Activated naive CD8-positive, alpha-beta T cell treated with anti-CD3 and anti-CD28 coated beads, Interleukin-2, amount 10 ng/mL, durations not matched to agents 7 days and 5 days (primary cell): ENCODE data around the gene FGF18. TPM values are rescaled to one million over a fixed set of nuclear protein-coding genes. Genes with fewer than 3 reads are reported as not detected.

Experiments used
- ATAC-seq: fragments of 150-1000 bp; cut with Tn5 transposase; one replicate; pipeline ENCODE4 v1.10.0; 2021; ENCODE audit warnings: low read depth, moderate library complexity
- POLR2A ChIA-PET: fragments of 350-600 bp; sonication (Branson Sonifier 250); formaldehyde crosslinking; loops from one replicate; lab custom pipeline; 2021; ENCODE audit warnings: antibody characterized with exemption; lab: Charles Lee
- DNase-seq: peaks from one replicate; pipeline ENCODE4 v3.0.0; 2021
- H3K27ac Mint-ChIP-seq: one replicate; pipeline ENCODE4 v1.8.0; 2022; ENCODE audit warnings: mild to moderate bottlenecking, mixed read lengths
- H3K27me3 Mint-ChIP-seq: one replicate; pipeline ENCODE4 v1.8.0; 2022; ENCODE audit warnings: mild to moderate bottlenecking, moderate library complexity, mixed read lengths
- H3K36me3 Mint-ChIP-seq: one replicate; pipeline ENCODE4 v1.8.0; 2021; ENCODE audit warnings: mild to moderate bottlenecking, mixed read lengths
- H3K4me1 Mint-ChIP-seq: one replicate; pipeline ENCODE4 v1.8.0; 2021; ENCODE audit warnings: mixed read lengths
- H3K4me3 Mint-ChIP-seq: one replicate; pipeline ENCODE4 v1.8.0; 2022; ENCODE audit warnings: mild to moderate bottlenecking, moderate library complexity, mixed read lengths
- H3K9me3 Mint-ChIP-seq: one replicate; pipeline ENCODE4 v1.8.0; 2021; ENCODE audit warnings: mixed read lengths
- total RNA-seq, 2 experiments: library from RNA; stranded (reverse); gene quantifications; one replicate each; pipeline ENCODE4 v1.2.3, GENCODE V29; 2021

The FGF18 gene
- total RNA-seq, 2 experiments from 2014 or later, result 0.25 TPM; not detected in 1

- H3K27me3 Mint-ChIP-seq, result peaks cover 20% of the 10 kb centered on the region
- H3K4me1 Mint-ChIP-seq, result peaks cover 4% of the 10 kb centered on the region
- no peak overlapping the region for H3K27ac Mint-ChIP-seq
- no peaks in the 10 kb centered on the region for H3K9me3 Mint-ChIP-seq
- DNase-seq (peak; percentile 23), ATAC-seq (no peak)
- POLR2A ChIA-PET, result no interaction called here
- H3K36me3 Mint-ChIP-seq, result no peaks in the 10 kb centered on the region
- no peak overlapping the region for H3K4me3 Mint-ChIP-seq
These were observed 2.1 kb downstream of the FGF18 start for GRCh38 chr5:171421331-171422262.

GRCh38 chr5:171422495-171422894 is 3.0 kb downstream of the FGF18 start:
- no peak overlapping the region for H3K27ac Mint-ChIP-seq
- peaks cover 20% of the 10 kb centered on the region for H3K27me3 Mint-ChIP-seq
- POLR2A ChIA-PET, result no interaction called here
- DNase-seq (peak; percentile 16), ATAC-seq (no peak)
- no peaks in the 10 kb centered on the region for H3K9me3 Mint-ChIP-seq
- H3K4me1 Mint-ChIP-seq, result peaks cover 4% of the 10 kb centered on the region
- H3K4me3 Mint-ChIP-seq, result no peak overlapping the region
- no peaks in the 10 kb centered on the region for H3K36me3 Mint-ChIP-seq

- DNase-seq (peak; percentile 22), ATAC-seq (no peak)
- H3K4me3 Mint-ChIP-seq, result no peak overlapping the region
- peaks cover 4% of the 10 kb centered on the region for H3K4me1 Mint-ChIP-seq
- H3K9me3 Mint-ChIP-seq, result no peaks in the 10 kb centered on the region
- no peaks in the 10 kb centered on the region for H3K36me3 Mint-ChIP-seq
- POLR2A ChIA-PET, result no interaction called here
- peaks cover 20% of the 10 kb centered on the region for H3K27me3 Mint-ChIP-seq
- no peak overlapping the region for H3K27ac Mint-ChIP-seq
These were observed 3.6 kb downstream of the FGF18 start for GRCh38 chr5:171422902-171423663.

- no peak for ATAC-seq
- Mint-ChIP-seq H3K9me3 (no peaks in the 10 kb centered on the region), H3K4me3 (no peak overlapping the region), H3K27ac (no peak overlapping the region), H3K27me3 (peaks cover 20% of the 10 kb centered on the region), H3K36me3 (no peaks in the 10 kb centered on the region), H3K4me1 (peaks cover 4% of the 10 kb centered on the region)
- POLR2A ChIA-PET, result no interaction called here
- peak; percentile 19 for DNase-seq
These were observed 5.3 kb downstream of the FGF18 start for GRCh38 chr5:171424726-171425125.

GRCh38 chr5:171425596-171426244 is 6.3 kb downstream of the FGF18 start:
- H3K4me3 Mint-ChIP-seq, result no peak overlapping the region
- H3K9me3 Mint-ChIP-seq, result no peaks in the 10 kb centered on the region
- peaks cover 16% of the 10 kb centered on the region for H3K27me3 Mint-ChIP-seq
- peak; percentile 14 for DNase-seq
- ATAC-seq, result no peak
- H3K4me1 Mint-ChIP-seq, result peaks cover 3% of the 10 kb centered on the region
- H3K36me3 Mint-ChIP-seq, result no peaks in the 10 kb centered on the region
- POLR2A ChIA-PET, result interaction anchor here (0.5 kb wide), 1 partner anchor 889 kb away, joined by 4 read pairs; no protein-coding TSS in a partner anchor
- H3K27ac Mint-ChIP-seq, result no peak overlapping the region

GRCh38 chr5:171426266-171426665 is 6.8 kb downstream of the FGF18 start:
- H3K27ac Mint-ChIP-seq, result no peak overlapping the region
- H3K36me3 Mint-ChIP-seq, result no peaks in the 10 kb centered on the region
- POLR2A ChIA-PET, result interaction anchor here (0.5 kb wide), 1 partner anchor 888 kb away, joined by 4 read pairs; no protein-coding TSS in a partner anchor
- ATAC-seq, result no peak
- H3K9me3 Mint-ChIP-seq, result no peaks in the 10 kb centered on the region
- peaks cover 10% of the 10 kb centered on the region for H3K27me3 Mint-ChIP-seq
- peak; percentile 16 for DNase-seq
- H3K4me1 Mint-ChIP-seq, result no peaks in the 10 kb centered on the region
- no peak overlapping the region for H3K4me3 Mint-ChIP-seq

- POLR2A ChIA-PET, result no interaction called here
- no peak for DNase-seq
- no peak for ATAC-seq
- Mint-ChIP-seq H3K9me3 (no peaks in the 10 kb centered on the region), H3K4me1 (no peaks in the 10 kb centered on the region), H3K27ac (no peak overlapping the region), H3K4me3 (no peak overlapping the region), H3K36me3 (no peaks in the 10 kb centered on the region), H3K27me3 (peaks cover 6% of the 10 kb centered on the region)
These were observed 7.2 kb downstream of the FGF18 start for GRCh38 chr5:171426680-171427079.

GRCh38 chr5:171427318-171428167 is 8.1 kb downstream of the FGF18 start:
- POLR2A ChIA-PET, result interaction anchor here (0.5 kb wide), 1 partner anchor 14 kb away, joined by 4 read pairs; no protein-coding TSS in a partner anchor
- Mint-ChIP-seq H3K36me3 (no peaks in the 10 kb centered on the region), H3K27ac (no peak overlapping the region), H3K4me3 (no peak overlapping the region), H3K9me3 (no peaks in the 10 kb centered on the region), H3K4me1 (no peaks in the 10 kb centered on the region), H3K27me3 (no peaks in the 10 kb centered on the region)
- DNase-seq (peak; percentile 10), ATAC-seq (no peak)

GRCh38 chr5:171428168-171428696 is 8.8 kb downstream of the FGF18 start:
- no peaks in the 10 kb centered on the region for H3K9me3 Mint-ChIP-seq
- H3K4me3 Mint-ChIP-seq, result no peak overlapping the region
- ATAC-seq (no peak), DNase-seq (peak; percentile 15)
- no peaks in the 10 kb centered on the region for H3K27me3 Mint-ChIP-seq
- no peak overlapping the region for H3K27ac Mint-ChIP-seq
- H3K36me3 Mint-ChIP-seq, result no peaks in the 10 kb centered on the region
- POLR2A ChIA-PET, result interaction anchor here (0.5 kb wide), 1 partner anchor 15 kb away, joined by 4 read pairs; no protein-coding TSS in a partner anchor
- peaks cover under 1% of the 10 kb centered on the region for H3K4me1 Mint-ChIP-seq

GRCh38 chr5:171428809-171429542 is 9.5 kb downstream of the FGF18 start:
- H3K4me3 Mint-ChIP-seq, result no peak overlapping the region
- no peaks in the 10 kb centered on the region for H3K9me3 Mint-ChIP-seq
- DNase-seq, result peak; percentile 12
- H3K27ac Mint-ChIP-seq, result no peak overlapping the region
- ATAC-seq, result no peak
- H3K36me3 Mint-ChIP-seq, result no peaks in the 10 kb centered on the region
- no peaks in the 10 kb centered on the region for H3K27me3 Mint-ChIP-seq
- peaks cover 5% of the 10 kb centered on the region for H3K4me1 Mint-ChIP-seq
- POLR2A ChIA-PET, result no interaction called here

GRCh38 chr5:171429543-171429910 is 10.1 kb downstream of the FGF18 start:
- H3K9me3 Mint-ChIP-seq, result no peaks in the 10 kb centered on the region
- peaks cover 5% of the 10 kb centered on the region for H3K4me1 Mint-ChIP-seq
- no peaks in the 10 kb centered on the region for H3K27me3 Mint-ChIP-seq
- POLR2A ChIA-PET, result no interaction called here
- no peak overlapping the region for H3K4me3 Mint-ChIP-seq
- peak; percentile 2 for DNase-seq
- H3K27ac Mint-ChIP-seq, result no peak overlapping the region
- H3K36me3 Mint-ChIP-seq, result no peaks in the 10 kb centered on the region
- ATAC-seq, result no peak
